ENCODE measurements around the gene TPRN. TPM values are rescaled to one million over a fixed set of nuclear protein-coding genes. Genes with fewer than 3 reads are reported as not detected.

Gene TPRN
- polyA plus RNA-seq, 1 donor from 2014 or later = 8.1 TPM

DNA sequence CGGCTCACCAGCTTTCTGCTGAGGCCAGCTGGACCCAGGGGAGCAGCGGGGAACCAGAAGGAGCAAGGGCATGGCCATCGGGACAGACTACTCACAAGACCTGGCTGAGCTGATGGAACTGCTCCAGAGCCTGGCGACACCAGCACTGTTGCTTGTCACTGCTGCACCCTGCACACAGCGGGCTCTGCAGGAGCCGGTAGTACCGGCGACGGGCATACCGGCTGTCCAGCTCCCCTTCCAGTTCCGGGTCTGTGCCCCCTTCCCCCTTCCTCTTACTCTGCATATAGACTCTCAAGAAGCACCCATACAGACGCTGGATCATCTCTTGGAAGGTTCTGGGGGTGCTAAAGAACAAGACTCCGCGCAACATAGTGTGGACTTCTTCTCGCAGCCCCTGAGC lies 13.2 kb downstream of the TPRN start:
- TF ChIP-seq, protein P1, sequence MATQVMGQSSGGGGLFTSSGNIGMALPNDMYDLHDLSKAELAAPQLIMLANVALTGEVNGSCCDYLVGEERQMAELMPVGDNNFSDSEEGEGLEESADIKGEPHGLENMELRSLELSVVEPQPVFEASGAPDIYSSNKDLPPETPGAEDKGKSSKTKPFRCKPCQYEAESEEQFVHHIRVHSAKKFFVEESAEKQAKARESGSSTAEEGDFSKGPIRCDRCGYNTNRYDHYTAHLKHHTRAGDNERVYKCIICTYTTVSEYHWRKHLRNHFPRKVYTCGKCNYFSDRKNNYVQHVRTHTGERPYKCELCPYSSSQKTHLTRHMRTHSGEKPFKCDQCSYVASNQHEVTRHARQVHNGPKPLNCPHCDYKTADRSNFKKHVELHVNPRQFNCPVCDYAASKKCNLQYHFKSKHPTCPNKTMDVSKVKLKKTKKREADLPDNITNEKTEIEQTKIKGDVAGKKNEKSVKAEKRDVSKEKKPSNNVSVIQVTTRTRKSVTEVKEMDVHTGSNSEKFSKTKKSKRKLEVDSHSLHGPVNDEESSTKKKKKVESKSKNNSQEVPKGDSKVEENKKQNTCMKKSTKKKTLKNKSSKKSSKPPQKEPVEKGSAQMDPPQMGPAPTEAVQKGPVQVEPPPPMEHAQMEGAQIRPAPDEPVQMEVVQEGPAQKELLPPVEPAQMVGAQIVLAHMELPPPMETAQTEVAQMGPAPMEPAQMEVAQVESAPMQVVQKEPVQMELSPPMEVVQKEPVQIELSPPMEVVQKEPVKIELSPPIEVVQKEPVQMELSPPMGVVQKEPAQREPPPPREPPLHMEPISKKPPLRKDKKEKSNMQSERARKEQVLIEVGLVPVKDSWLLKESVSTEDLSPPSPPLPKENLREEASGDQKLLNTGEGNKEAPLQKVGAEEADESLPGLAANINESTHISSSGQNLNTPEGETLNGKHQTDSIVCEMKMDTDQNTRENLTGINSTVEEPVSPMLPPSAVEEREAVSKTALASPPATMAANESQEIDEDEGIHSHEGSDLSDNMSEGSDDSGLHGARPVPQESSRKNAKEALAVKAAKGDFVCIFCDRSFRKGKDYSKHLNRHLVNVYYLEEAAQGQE (IDR thresholded peaks at IDR 0.05; ENCODE audit: borderline replicate concordance) = no peak
- TF ChIP-seq, protein P2, sequence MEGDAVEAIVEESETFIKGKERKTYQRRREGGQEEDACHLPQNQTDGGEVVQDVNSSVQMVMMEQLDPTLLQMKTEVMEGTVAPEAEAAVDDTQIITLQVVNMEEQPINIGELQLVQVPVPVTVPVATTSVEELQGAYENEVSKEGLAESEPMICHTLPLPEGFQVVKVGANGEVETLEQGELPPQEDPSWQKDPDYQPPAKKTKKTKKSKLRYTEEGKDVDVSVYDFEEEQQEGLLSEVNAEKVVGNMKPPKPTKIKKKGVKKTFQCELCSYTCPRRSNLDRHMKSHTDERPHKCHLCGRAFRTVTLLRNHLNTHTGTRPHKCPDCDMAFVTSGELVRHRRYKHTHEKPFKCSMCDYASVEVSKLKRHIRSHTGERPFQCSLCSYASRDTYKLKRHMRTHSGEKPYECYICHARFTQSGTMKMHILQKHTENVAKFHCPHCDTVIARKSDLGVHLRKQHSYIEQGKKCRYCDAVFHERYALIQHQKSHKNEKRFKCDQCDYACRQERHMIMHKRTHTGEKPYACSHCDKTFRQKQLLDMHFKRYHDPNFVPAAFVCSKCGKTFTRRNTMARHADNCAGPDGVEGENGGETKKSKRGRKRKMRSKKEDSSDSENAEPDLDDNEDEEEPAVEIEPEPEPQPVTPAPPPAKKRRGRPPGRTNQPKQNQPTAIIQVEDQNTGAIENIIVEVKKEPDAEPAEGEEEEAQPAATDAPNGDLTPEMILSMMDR (IDR thresholded peaks at IDR 0.05; ENCODE audit: poor library complexity, severe bottlenecking) = no peak
- no peak for TF ChIP-seq RAD21 (conservative IDR thresholded peaks at IDR 0.05)
- no peak for TF ChIP-seq EP300 (conservative IDR thresholded peaks at IDR 0.05; ENCODE audit: poor library complexity, severe bottlenecking)
- TF ChIP-seq MXI1 (conservative IDR thresholded peaks at IDR 0.05; ENCODE audit: poor library complexity, severe bottlenecking) = no peak
- no peak for TF ChIP-seq SMC3 (conservative IDR thresholded peaks at IDR 0.05; ENCODE audit: poor library complexity)
- no peak for TF ChIP-seq TAF1 (IDR thresholded peaks at IDR 0.05; ENCODE audit: low read depth)
- TF ChIP-seq POLR2AphosphoS5 (IDR thresholded peaks at IDR 0.05) = no peak
- no peak for TF ChIP-seq EZH2 (IDR thresholded peaks at IDR 0.05; ENCODE audit: borderline replicate concordance, insufficient read depth, low read length, poor library complexity, severe bottlenecking)
- peaks cover 14% of the 10 kb centered on the region for H3K79me2 ChIP-seq (replicated peaks; ENCODE audit: insufficient read depth, low read length)
- no peak overlapping the region for H2AFZ ChIP-seq (ENCODE audit: low read depth, low read length)
- no peaks in the 10 kb centered on the region for H3K36me3 ChIP-seq (ENCODE audit: insufficient read depth, low read length)
- H3K9me2 ChIP-seq (ENCODE audit: insufficient read depth, low read length) = no peaks in the 10 kb centered on the region
- H3F3A ChIP-seq (ENCODE audit: insufficient read depth, low read length, poor library complexity, severe bottlenecking) = no peaks in the 10 kb centered on the region
- H3K4me2 ChIP-seq (ENCODE audit: low read length) = peak overlapping the region; percentile 95
- no peak overlapping the region for H3K27ac ChIP-seq (ENCODE audit: low read length)
- H3K27me3 ChIP-seq (ENCODE audit: insufficient read depth, low read depth, low read length) = no peaks in the 10 kb centered on the region
- H3K9me3 ChIP-seq (ENCODE audit: low read length) = no peaks in the 10 kb centered on the region
- peak overlapping the region; percentile 98 for H3K4me3 ChIP-seq (ENCODE audit: low read length)
- no peaks in the 10 kb centered on the region for H4K20me1 ChIP-seq (ENCODE audit: insufficient read depth)
- H3K9ac ChIP-seq (ENCODE audit: low read length) = peak overlapping the region; percentile 85

DNA sequence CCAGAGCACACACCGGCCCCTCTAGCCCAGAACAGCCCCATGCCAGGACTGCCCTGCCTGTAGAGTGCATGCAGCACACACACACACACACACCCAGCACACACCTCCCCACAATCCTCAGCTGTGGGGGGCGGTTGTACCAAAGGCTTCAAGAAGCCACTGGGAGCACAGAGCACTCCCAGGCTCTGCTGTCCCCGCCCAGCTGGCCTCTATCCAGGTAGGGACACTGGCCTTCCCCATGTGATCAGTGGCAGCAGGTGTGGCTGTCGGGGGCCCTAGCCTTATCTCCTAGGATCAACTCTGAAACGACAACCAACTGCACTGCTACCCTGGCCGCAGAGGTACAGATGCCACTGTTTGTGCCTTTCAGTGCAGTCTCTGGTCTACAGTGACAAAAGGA lies 14.2 kb downstream of the TPRN start:
- no peaks in the 10 kb centered on the region for H3K36me3 ChIP-seq (ENCODE audit: insufficient read depth, low read length)

More for the DNA sequence above, 14.2 kb downstream of the TPRN start:
- peak overlapping the region; percentile 95 for H3K4me2 ChIP-seq (ENCODE audit: low read length)
- H4K20me1 ChIP-seq (ENCODE audit: insufficient read depth) = no peaks in the 10 kb centered on the region
- no peak overlapping the region for H3K27ac ChIP-seq (ENCODE audit: low read length)
- H2AFZ ChIP-seq (ENCODE audit: low read depth, low read length) = no peak overlapping the region
- no peak overlapping the region for H3K9ac ChIP-seq (ENCODE audit: low read length)
- no peaks in the 10 kb centered on the region for H3K9me2 ChIP-seq (ENCODE audit: insufficient read depth, low read length)
- TF ChIP-seq EZH2 (IDR thresholded peaks at IDR 0.05; ENCODE audit: borderline replicate concordance, insufficient read depth, low read length, poor library complexity, severe bottlenecking) = no peak
- TF ChIP-seq, protein P2 (IDR thresholded peaks at IDR 0.05; ENCODE audit: poor library complexity, severe bottlenecking) = no peak
- TF ChIP-seq POLR2AphosphoS5 (IDR thresholded peaks at IDR 0.05) = no peak
- no peak for TF ChIP-seq RAD21 (conservative IDR thresholded peaks at IDR 0.05)
- no peak for TF ChIP-seq SMC3 (conservative IDR thresholded peaks at IDR 0.05; ENCODE audit: poor library complexity)
- TF ChIP-seq EP300 (conservative IDR thresholded peaks at IDR 0.05; ENCODE audit: poor library complexity, severe bottlenecking) = no peak
- no peak for TF ChIP-seq TAF1 (IDR thresholded peaks at IDR 0.05; ENCODE audit: low read depth)
- TF ChIP-seq MXI1 (conservative IDR thresholded peaks at IDR 0.05; ENCODE audit: poor library complexity, severe bottlenecking) = no peak
- TF ChIP-seq, protein P1 (IDR thresholded peaks at IDR 0.05; ENCODE audit: borderline replicate concordance) = no peak
- peaks cover 14% of the 10 kb centered on the region for H3K79me2 ChIP-seq (replicated peaks; ENCODE audit: insufficient read depth, low read length)
- no peaks in the 10 kb centered on the region for H3K9me3 ChIP-seq (ENCODE audit: low read length)
- no peaks in the 10 kb centered on the region for H3F3A ChIP-seq (ENCODE audit: insufficient read depth, low read length, poor library complexity, severe bottlenecking)
- no peaks in the 10 kb centered on the region for H3K27me3 ChIP-seq (ENCODE audit: insufficient read depth, low read depth, low read length)
- peak overlapping the region; percentile 98 for H3K4me3 ChIP-seq (ENCODE audit: low read length)
